Adrenal gland (tissue), 5 donors: ENCODE data around the gene ARL8A.

Source experiments
- POLR2A ChIP-seq, 2 donors: fragments of 450-650 bp; IDR thresholded peaks; one replicate each; pipeline ENCODE4 v1.6.1; 2017; ENCODE audit warnings: antibody characterized with exemption in 2 of 2, mild to moderate bottlenecking in 2 of 2, moderate library complexity in 1 of 2
- TF ChIP-seq, protein P1 (sequence below), 6 experiments: fragments of 450-650 bp in 4 of 6; fragments of 200-600 bp in 2 of 6; sonication (generic) in 1 of 6; IDR thresholded peaks; 1 replicate in 5 of 6; 2 replicates in 1 of 6; pipeline versions ENCODE4 v1.5.1 to v1.8.0; 2016 to 2021; ENCODE audit warnings: antibody characterized with exemption in 6 of 6, mild to moderate bottlenecking in 2 of 6, moderate library complexity in 1 of 6
- donor health status: DM: no; HTN: no; CAD: no.

- TF ChIP-seq, protein P1, sequence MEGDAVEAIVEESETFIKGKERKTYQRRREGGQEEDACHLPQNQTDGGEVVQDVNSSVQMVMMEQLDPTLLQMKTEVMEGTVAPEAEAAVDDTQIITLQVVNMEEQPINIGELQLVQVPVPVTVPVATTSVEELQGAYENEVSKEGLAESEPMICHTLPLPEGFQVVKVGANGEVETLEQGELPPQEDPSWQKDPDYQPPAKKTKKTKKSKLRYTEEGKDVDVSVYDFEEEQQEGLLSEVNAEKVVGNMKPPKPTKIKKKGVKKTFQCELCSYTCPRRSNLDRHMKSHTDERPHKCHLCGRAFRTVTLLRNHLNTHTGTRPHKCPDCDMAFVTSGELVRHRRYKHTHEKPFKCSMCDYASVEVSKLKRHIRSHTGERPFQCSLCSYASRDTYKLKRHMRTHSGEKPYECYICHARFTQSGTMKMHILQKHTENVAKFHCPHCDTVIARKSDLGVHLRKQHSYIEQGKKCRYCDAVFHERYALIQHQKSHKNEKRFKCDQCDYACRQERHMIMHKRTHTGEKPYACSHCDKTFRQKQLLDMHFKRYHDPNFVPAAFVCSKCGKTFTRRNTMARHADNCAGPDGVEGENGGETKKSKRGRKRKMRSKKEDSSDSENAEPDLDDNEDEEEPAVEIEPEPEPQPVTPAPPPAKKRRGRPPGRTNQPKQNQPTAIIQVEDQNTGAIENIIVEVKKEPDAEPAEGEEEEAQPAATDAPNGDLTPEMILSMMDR (IDR thresholded peaks at IDR 0.05) = no peak
- no peak for TF ChIP-seq POLR2A (IDR thresholded peaks at IDR 0.05)
These were observed 2.5 kb upstream of the ARL8A start for GRCh38 chr1:202146993-202147392.
